Mesenchymal stem cell (in vitro differentiated cells and primary cell): ENCODE results near the gene ATP2C1.

ENCODE experiments used
- DNase-seq: peaks from one replicate; pipeline ENCODE4 v3.0.0-alpha.2; 2013
- H2AFZ ChIP-seq: one replicate; pipeline ENCODE4 v1.6.1; 2013; ENCODE audit warnings: low read depth, mild to moderate bottlenecking, control low read depth, inconsistent platforms, low read length, moderate library complexity
- H2AK5ac ChIP-seq: 2 replicates; pipeline ENCODE4 v1.6.1; 2013; ENCODE audit warnings: low read length, moderate library complexity, mild to moderate bottlenecking, inconsistent platforms; ENCODE audit not compliant: severe bottlenecking
- H2BK120ac ChIP-seq: one replicate; pipeline ENCODE4 v1.6.1; 2013; ENCODE audit warnings: low read depth, mild to moderate bottlenecking, inconsistent platforms, low read length, moderate library complexity
- H2BK12ac ChIP-seq, 2 experiments: one replicate each; pipeline ENCODE4 v1.6.1; 2013; ENCODE audit warnings: inconsistent platforms in 2 of 2, low read length in 2 of 2, mild to moderate bottlenecking in 2 of 2, moderate library complexity in 2 of 2, control low read depth in 1 of 2
- H2BK15ac ChIP-seq: one replicate; pipeline ENCODE4 v1.6.1; 2013; ENCODE audit warnings: mild to moderate bottlenecking, low read depth, inconsistent platforms; ENCODE audit not compliant: poor library complexity, severe bottlenecking
- H2BK5ac ChIP-seq: 2 replicates; pipeline ENCODE4 v1.6.1; 2013; ENCODE audit warnings: low read depth, mild to moderate bottlenecking, low read length, control low read depth, inconsistent platforms; ENCODE audit not compliant: poor library complexity, severe bottlenecking
- H3K14ac ChIP-seq, 2 experiments: one replicate each; pipeline ENCODE4 v1.6.1; 2013; ENCODE audit warnings: inconsistent platforms in 2 of 2, low read length in 2 of 2, control low read depth in 1 of 2, mild to moderate bottlenecking in 1 of 2, moderate library complexity in 1 of 2
- H3K18ac ChIP-seq, 2 experiments: one replicate each; pipeline ENCODE4 v1.6.1; 2013; ENCODE audit warnings: inconsistent platforms in 2 of 2, low read length in 2 of 2, control low read depth in 1 of 2, low read depth in 1 of 2, mild to moderate bottlenecking in 1 of 2
- H3K23ac ChIP-seq, 2 experiments: one replicate each; pipeline ENCODE4 v1.6.1; 2013; ENCODE audit warnings: inconsistent platforms in 2 of 2, low read length in 2 of 2, mild to moderate bottlenecking in 2 of 2, moderate library complexity in 2 of 2, control low read depth in 1 of 2
- H3K27ac ChIP-seq: 2 replicates; pipeline ENCODE4 v1.5.1; 2013; ENCODE audit warnings: mild to moderate bottlenecking, moderate library complexity, low read length, control low read depth, inconsistent platforms; ENCODE audit not compliant: poor library complexity, severe bottlenecking
- H3K27me3 ChIP-seq, 2 experiments: 2 replicates each; pipeline versions ENCODE4 v1.6.1 to v1.7.0; 2013; ENCODE audit warnings: low read length in 2 of 2, mild to moderate bottlenecking in 2 of 2, moderate library complexity in 2 of 2, control low read depth in 1 of 2, inconsistent platforms in 1 of 2; ENCODE audit not compliant: control insufficient read depth in 1 of 2, insufficient read depth in 1 of 2
- H3K36me3 ChIP-seq, 2 experiments: 2 replicates each; pipeline versions ENCODE4 v1.6.1 to v1.7.0; 2013; ENCODE audit warnings: low read length in 2 of 2, control low read depth in 1 of 2, inconsistent platforms in 1 of 2, low read depth in 1 of 2, mild to moderate bottlenecking in 1 of 2; ENCODE audit not compliant: insufficient read depth in 2 of 2, control insufficient read depth in 1 of 2
- H3K4ac ChIP-seq, 2 experiments: one replicate each; pipeline ENCODE4 v1.6.1; 2013; ENCODE audit warnings: inconsistent platforms in 2 of 2, low read length in 2 of 2, mild to moderate bottlenecking in 2 of 2, moderate library complexity in 2 of 2, control low read depth in 1 of 2, low read depth in 1 of 2
- H3K4me1 ChIP-seq: 2 replicates; pipeline ENCODE4 v1.6.1; 2013; ENCODE audit warnings: low read depth, low read length, control low read depth; ENCODE audit not compliant: control insufficient read depth, insufficient read depth
- H3K4me2 ChIP-seq: 2 replicates; pipeline ENCODE4 v1.6.1; 2013; ENCODE audit warnings: low read length, mild to moderate bottlenecking, inconsistent platforms; ENCODE audit not compliant: poor library complexity, severe bottlenecking
- H3K4me3 ChIP-seq, 2 experiments: 2 replicates each; pipeline versions ENCODE4 v1.5.1 to v1.7.0; 2013; ENCODE audit warnings: low read length in 2 of 2, mild to moderate bottlenecking in 2 of 2, control low read depth in 1 of 2, low read depth in 1 of 2; ENCODE audit not compliant: insufficient read depth in 1 of 2
- H3K79me1 ChIP-seq: replicated peaks from 2 replicates; pipeline ENCODE4 v1.6.1; 2013; ENCODE audit warnings: mild to moderate bottlenecking, control low read depth, low read length, inconsistent platforms; ENCODE audit not compliant: poor library complexity, severe bottlenecking
- H3K9ac ChIP-seq: 2 replicates; pipeline ENCODE4 v1.7.0; 2013; ENCODE audit warnings: mild to moderate bottlenecking, low read length, moderate library complexity
- H3K9me3 ChIP-seq: 2 replicates; pipeline ENCODE4 v1.7.0; 2013; ENCODE audit warnings: mild to moderate bottlenecking, low read length; ENCODE audit not compliant: control insufficient read depth
- H4K8ac ChIP-seq: one replicate; pipeline ENCODE4 v1.6.1; 2013; ENCODE audit warnings: inconsistent platforms, mild to moderate bottlenecking, low read length, moderate library complexity
- H4K91ac ChIP-seq: one replicate; pipeline ENCODE4 v1.6.1; 2013; ENCODE audit warnings: mild to moderate bottlenecking, low read length, inconsistent platforms
- WGBS: methylation state at CpG from one replicate; pipeline ENCODE4 v1.1.7; 2013; ENCODE audit warnings: mixed read lengths; 5-methylcytosine and 5-hydroxymethylcytosine counted together

The ATP2C1 gene

DNA sequence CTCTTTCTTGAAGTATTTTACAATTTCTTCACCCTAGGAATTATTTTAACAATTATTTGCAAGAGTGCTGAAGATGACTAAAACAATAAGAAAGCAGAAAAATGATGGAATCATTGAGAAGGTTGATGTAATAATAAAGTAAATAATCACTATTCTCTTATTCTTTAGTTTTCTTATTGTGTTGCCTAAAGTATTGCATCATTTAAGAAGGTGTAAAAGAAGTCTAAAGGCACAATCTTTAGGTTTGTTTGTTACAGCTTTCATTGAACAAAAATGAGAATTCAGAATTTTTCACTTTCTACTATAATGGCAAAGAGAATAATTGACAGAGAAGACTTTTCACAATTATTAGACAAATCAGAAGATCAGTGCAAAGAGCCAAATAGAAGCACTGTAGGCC is 67.6 kb downstream of the ATP2C1 start:
- peaks cover 2% of the 10 kb centered on the region for H3K79me1 ChIP-seq
- peaks cover 1% of the 10 kb centered on the region for H3K4me1 ChIP-seq
- no peak for DNase-seq
- no peak overlapping the region for H2BK12ac ChIP-seq
- H2BK15ac ChIP-seq = no peak overlapping the region
- H3K23ac ChIP-seq = no peak overlapping the region
- no peak overlapping the region for H3K18ac ChIP-seq
- H3K4me3 ChIP-seq = no peak overlapping the region
- H4K8ac ChIP-seq = no peak overlapping the region
- H3K4me2 ChIP-seq = no peak overlapping the region
- H2AK5ac ChIP-seq = no peak overlapping the region
- no peak overlapping the region for H4K91ac ChIP-seq
- peaks cover 3 to 65% of the 10 kb centered on the region in 2 experiments for H3K36me3 ChIP-seq
- H3K4ac ChIP-seq = no peak overlapping the region
- no peak overlapping the region for H3K27ac ChIP-seq
- H3K27me3 ChIP-seq = no peaks in the 10 kb centered on the region
- H3K14ac ChIP-seq = no peak overlapping the region
- no peaks in the 10 kb centered on the region for H3K9me3 ChIP-seq
- no peak overlapping the region for H2BK5ac ChIP-seq
- no peak overlapping the region for H2AFZ ChIP-seq
- no peak overlapping the region for H2BK120ac ChIP-seq
- no peak overlapping the region for H3K9ac ChIP-seq

DNA sequence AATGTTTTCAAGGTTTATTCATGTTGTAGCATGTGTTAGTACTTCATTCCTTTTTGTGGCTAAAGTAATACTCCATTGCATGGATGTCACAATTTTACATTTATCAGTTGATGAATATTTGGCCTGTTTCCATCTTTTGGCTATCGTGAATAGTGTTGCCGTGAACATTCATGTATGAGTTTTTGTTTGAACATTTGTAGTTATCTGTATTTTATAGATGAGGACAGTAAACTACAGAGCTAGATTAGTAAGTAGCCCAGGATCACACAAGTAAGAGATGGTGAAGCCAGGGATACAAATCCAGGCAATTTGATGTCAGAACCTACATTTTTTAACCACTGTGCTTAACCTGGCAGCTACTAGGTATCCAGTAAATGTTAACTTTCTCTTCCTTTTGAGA is 69.6 kb downstream of the ATP2C1 start:
- H3K27ac ChIP-seq = no peak overlapping the region
- H2BK120ac ChIP-seq = no peak overlapping the region
- H2BK5ac ChIP-seq = no peak overlapping the region
- H3K9ac ChIP-seq = peak overlapping the region; percentile 36
- no peak overlapping the region for H2BK12ac ChIP-seq
- WGBS = 86% methylated on average over 2 of the region's 2 CpGs
- H2AK5ac ChIP-seq = no peak overlapping the region
- peaks cover 2% of the 10 kb centered on the region for H3K79me1 ChIP-seq
- H3K27me3 ChIP-seq = no peaks in the 10 kb centered on the region
- no peak overlapping the region for H3K4ac ChIP-seq
- no peak overlapping the region for H4K91ac ChIP-seq
- H3K4me2 ChIP-seq = no peak overlapping the region
- H4K8ac ChIP-seq = no peak overlapping the region
- peaks cover 1% of the 10 kb centered on the region for H3K4me1 ChIP-seq
- H2BK15ac ChIP-seq = no peak overlapping the region
- no peak overlapping the region for H3K4me3 ChIP-seq
- no peak overlapping the region for H2AFZ ChIP-seq
- H3K14ac ChIP-seq = no peak overlapping the region
- H3K9me3 ChIP-seq = no peaks in the 10 kb centered on the region
- DNase-seq = no peak
- no peak overlapping the region for H3K18ac ChIP-seq
- H3K23ac ChIP-seq = no peak overlapping the region
- peaks cover 3 to 79% of the 10 kb centered on the region in 2 experiments for H3K36me3 ChIP-seq

DNA sequence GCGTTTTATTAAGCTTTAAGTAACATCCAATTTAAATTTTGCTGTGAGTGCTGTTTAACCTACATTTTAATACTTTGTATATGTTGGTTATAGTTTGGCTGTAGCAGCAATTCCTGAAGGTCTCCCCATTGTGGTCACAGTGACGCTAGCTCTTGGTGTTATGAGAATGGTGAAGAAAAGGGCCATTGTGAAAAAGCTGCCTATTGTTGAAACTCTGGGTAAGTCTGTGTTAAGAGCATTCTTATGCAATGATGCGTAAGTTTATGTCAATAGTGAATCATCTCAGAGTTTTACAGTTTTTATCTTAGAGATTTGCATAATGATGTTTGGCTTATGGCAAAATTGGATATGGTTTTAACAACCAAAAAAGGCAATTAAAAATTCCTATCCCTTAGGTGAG is 70.0 kb downstream of the ATP2C1 start:
- Histone ChIP-seq H3K18ac (no peak overlapping the region), H3K9me3 (no peaks in the 10 kb centered on the region), H3K23ac (no peak overlapping the region), H3K27ac (no peak overlapping the region), H3K27me3 (no peaks in the 10 kb centered on the region), H3K4me1 (peaks cover 1% of the 10 kb centered on the region), H2BK15ac (no peak overlapping the region), H4K8ac (no peak overlapping the region), H3K79me1 (peaks cover 2% of the 10 kb centered on the region), H2BK5ac (no peak overlapping the region), H4K91ac (no peak overlapping the region), H2BK12ac (no peak overlapping the region), H3K14ac (no peak overlapping the region), H2BK120ac (no peak overlapping the region), H2AK5ac (no peak overlapping the region), H3K9ac (peak overlapping the region; percentile 36), H3K4me3 (no peak overlapping the region), H2AFZ (no peak overlapping the region), H3K4ac (no peak overlapping the region), H3K4me2 (no peak overlapping the region), H3K36me3 (peaks cover 3 to 82% of the 10 kb centered on the region in 2 experiments)
- DNase-seq = peak; percentile 90
- WGBS = 11% methylated on average over 2 of the region's 3 CpGs

DNA sequence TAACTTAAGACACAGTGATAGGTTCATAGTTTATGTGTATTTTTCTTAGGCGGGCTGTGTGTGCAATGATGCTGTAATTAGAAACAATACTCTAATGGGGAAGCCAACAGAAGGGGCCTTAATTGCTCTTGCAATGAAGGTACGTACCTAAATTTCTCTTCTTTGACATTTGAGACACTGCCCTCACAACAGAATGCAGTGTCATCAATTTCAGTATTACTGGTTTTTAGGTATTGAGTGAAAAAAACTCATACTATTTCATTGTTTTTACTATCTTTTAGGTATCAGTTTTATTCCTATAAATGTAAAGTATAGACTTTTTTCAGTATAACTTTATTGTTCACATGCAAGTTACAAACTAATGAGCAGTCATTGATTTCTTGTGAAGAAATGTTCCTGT is 73.4 kb downstream of the ATP2C1 start:
- Histone ChIP-seq H3K4me3 (no peak overlapping the region), H3K79me1 (peaks cover 2% of the 10 kb centered on the region), H2BK5ac (no peak overlapping the region), H4K8ac (no peak overlapping the region), H2BK15ac (no peak overlapping the region), H3K18ac (no peak overlapping the region), H2BK12ac (no peak overlapping the region), H4K91ac (no peak overlapping the region), H3K27ac (no peak overlapping the region), H3K9me3 (no peaks in the 10 kb centered on the region), H3K14ac (no peak overlapping the region), H2AFZ (no peak overlapping the region), H3K27me3 (no peaks in the 10 kb centered on the region), H3K4me2 (no peak overlapping the region), H3K23ac (no peak overlapping the region), H3K4me1 (no peaks in the 10 kb centered on the region), H2AK5ac (no peak overlapping the region), H3K4ac (no peak overlapping the region), H2BK120ac (no peak overlapping the region), H3K36me3 (peaks cover 11 to 74% of the 10 kb centered on the region in 2 experiments), H3K9ac (no peak overlapping the region)
- DNase-seq = no peak
- WGBS = 100% methylated on average over 1 of the region's 2 CpGs
